AG10803 (cell line): ENCODE data around the gene ZNF813.
A peak's percentile ranks its signal among the peaks of the same experiment; 100 is the strongest.
"Not testable (repeated sequence)": the region's sequence is repeated elsewhere in the genome, so short reads cannot be mapped to it uniquely, and the experiment has no call there.

Experiments
- DNase-seq: peaks from one replicate; pipeline ENCODE4 v3.0.0; 2010; ENCODE audit warnings: low read depth
- H3K4me3 ChIP-seq: 2 replicates; pipeline ENCODE4 v1.5.1; 2011; ENCODE audit warnings: mild to moderate bottlenecking, low read length, control low read depth
- CTCF ChIP-seq: conservative IDR thresholded peaks from 2 replicates; pipeline ENCODE4 v1.5.1; 2011; ENCODE audit warnings: mild to moderate bottlenecking, low read length, control low read depth, inconsistent platforms

ZNF813 gene

DNA sequence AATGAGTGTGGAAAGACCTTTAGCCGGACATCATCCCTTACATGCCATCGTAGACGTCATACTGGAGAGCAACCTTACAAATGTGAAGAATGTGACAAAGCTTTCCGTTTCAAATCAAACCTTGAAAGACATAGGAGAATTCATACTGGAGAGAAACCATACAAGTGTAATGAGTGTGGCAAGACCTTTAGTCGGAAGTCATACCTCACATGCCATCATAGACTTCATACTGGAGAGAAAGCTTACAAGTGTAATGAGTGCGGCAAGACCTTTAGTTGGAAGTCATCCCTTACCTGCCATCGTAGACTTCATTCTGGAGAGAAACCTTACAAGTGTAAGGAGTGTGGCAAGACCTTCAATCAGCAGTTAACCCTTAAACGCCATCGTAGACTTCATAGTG is 11.7 kb upstream of the ZNF813 start:
- H3K4me3 ChIP-seq = no peak overlapping the region
- no peak for TF ChIP-seq CTCF
- DNase-seq = no peak

DNA sequence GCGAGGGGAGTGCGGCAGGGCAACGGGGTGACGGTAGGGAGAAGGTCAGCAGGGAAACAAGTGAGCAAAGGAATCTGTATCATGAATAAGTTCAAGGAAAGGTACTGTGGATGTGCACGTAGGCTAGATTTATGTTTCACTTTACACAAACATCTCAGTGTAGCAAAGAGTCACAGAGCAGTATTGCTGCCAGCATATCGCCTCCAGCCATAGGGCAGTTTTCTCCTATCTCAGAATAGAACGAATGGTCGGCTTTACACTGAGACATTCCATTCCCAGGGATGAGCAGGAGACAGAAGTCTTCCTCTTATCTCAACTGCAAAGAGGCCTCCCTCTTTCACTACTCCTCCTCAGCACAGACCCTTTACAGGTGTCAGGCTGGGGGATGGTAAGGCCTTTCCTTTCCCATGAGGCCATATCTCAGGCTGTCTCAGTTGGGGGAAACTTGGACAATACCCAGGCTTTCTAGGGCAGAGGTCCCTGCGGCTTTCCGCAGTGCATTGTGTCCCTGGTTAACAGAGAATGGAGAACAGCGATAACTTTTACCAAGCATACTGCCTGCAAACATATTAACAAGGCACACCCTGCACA is 7.3 kb upstream of the ZNF813 start:
- not testable (repeated sequence) for DNase-seq, H3K4me3 ChIP-seq

DNA sequence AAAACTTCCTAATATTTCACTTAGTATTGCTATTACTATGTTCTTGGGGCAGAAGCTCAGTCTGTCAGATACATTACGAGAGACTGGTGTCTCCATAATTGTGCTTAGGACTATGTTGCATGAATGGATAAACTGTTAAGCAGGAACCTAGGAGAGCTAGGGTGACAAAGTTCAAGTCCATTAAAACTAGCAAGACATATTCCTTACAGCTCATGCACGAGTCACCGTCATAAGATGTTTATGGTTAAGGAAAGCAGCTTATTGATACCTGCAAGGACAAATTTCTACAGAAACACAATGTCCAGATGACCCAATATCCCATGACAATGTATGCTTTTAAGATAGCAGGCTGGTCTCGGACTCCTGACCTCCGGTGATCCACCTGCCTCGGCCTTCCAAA is 5.7 kb upstream of the ZNF813 start:
- no peak for TF ChIP-seq CTCF
- DNase-seq = no peak
- no peak overlapping the region for H3K4me3 ChIP-seq

GRCh38 chr19:53462861-53463260 is 4.7 kb upstream of the ZNF813 start:
- H3K4me3 ChIP-seq = no peak overlapping the region
- TF ChIP-seq CTCF = no peak
- DNase-seq = no peak

DNA sequence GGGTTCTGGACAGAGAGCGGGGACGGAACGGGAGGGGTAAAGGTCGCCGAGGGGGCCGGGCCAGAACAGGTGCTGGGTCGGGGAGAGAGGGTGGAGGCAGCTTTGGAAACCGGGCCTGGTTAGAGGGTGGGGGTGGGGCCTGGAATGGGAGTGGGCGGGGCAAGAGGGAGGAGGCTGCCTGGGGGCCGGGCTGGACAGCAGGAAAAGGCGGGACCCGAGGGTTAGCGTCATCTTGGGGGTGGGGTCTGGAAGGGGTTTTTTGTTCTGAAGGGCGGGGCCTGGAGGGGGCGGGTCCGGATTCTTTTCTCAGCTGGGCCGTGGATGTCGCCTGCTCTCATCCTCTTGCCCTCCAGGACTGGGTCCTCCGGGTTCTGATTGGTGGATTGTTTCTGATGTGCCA is 4.3 kb upstream of the ZNF813 start:
- TF ChIP-seq CTCF = no peak
- no peak overlapping the region for H3K4me3 ChIP-seq
- peak; percentile 5 for DNase-seq

DNA sequence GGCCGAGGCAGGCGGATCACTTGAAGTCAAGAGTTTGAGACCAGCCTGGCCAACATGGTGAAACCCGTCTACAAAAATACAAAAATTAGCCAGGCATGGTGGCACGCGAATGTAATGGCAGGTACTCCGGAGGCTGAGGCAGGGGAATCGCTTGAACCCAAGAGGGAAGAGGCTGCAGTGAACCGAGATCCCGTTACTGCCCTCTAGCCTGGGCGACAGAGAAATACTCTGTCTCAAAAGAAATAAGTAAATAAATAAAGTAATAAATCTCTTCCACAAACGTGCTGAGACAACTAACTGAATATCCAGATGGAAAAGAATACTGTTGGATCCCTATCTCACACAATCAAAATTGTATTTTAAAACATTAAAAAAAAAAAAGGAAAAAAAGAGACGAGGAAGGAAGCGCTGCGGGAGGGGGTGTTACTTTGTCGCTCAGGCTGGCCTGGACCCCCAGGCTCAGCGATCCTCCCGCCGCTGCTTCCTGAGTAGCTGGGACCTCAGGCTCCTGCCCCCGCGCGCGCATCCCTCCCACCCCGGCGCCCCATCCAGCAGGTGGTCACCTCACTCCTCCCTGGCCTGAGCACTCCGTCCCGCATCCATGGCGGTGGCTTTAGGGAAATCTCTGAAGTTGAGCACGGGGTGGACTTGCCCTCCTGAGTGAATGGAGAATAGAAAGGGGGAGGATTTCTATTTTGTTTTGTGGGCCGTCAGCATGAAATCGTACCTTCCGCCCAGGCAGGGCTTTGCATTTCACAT is 628 bp upstream of the ZNF813 start:
- no peak for DNase-seq
- H3K4me3 ChIP-seq = peak overlapping the region; percentile 84
- TF ChIP-seq CTCF = 0 out of 2 replicates have a peak, but pooled peaks have one; percentile 2

DNA sequence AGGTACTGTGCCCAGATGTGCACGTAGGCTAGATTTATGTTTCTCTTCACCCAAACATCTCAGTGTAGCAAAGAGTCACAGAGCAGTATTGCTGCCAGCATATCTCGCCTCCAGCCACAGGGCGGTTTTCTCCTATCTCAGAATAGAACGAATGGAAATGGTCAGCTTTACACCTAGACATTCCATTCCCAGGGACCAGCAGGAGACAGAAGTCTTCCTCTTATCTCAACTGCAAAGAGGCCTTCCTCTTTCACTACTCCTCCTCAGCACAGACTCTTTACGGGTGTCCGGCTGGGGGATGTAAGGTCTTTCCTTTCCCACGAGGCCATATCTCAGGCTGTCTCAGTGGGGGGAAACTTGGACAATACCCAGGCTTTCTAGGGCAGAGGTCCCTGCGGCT is 1.1 kb downstream of the ZNF813 start:
- DNase-seq, H3K4me3 ChIP-seq: not testable (repeated sequence)

- H3K4me3 ChIP-seq = no peak overlapping the region
- no peak for TF ChIP-seq CTCF
- no peak for DNase-seq
Observed at GRCh38 chr19:53471916-53472315, 4.4 kb downstream of the ZNF813 start.

DNA sequence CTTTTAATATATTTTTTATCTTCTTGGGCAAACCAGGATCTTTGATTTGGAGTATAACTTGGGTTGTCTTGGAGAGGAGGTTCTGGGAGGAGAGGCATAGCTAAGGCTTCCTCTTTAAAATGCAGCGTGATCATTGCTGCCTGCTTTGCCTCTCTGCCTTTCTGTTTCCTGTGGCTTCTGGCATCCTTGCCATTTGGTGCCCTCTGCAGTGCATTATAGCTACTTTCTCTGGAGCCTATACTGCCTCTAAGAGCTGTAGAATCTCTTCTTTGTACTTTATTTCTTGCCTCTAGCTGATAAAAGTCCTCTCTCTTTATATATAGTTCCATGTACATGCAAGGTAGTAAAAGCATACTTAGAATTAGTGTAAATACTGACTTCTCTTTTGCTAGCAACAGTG is 7.3 kb downstream of the ZNF813 start:
- H3K4me3 ChIP-seq, DNase-seq: not testable (repeated sequence)

GRCh38 chr19:53475470-53475869 is 7.9 kb downstream of the ZNF813 start:
- DNase-seq, H3K4me3 ChIP-seq: not testable (repeated sequence)

- not testable (repeated sequence) for DNase-seq
Observed at GRCh38 chr19:53483751-53484150, 16.2 kb downstream of the ZNF813 start.

More at GRCh38 chr19:53483751-53484150, 16.2 kb downstream of the ZNF813 start:
- H3K4me3 ChIP-seq = not testable (repeated sequence)
